H1 (cell line): ENCODE data around the gene TMEM220. TPM values are rescaled to one million over a fixed set of nuclear protein-coding genes. Genes with fewer than 3 reads are reported as not detected.

Experiments used
- CTCF ChIA-PET: fragments of 300-600 bp; sonication (Branson Sonifier 250); formaldehyde crosslinking; loops from one replicate; lab custom pipeline; 2021; ENCODE audit not compliant: partially characterized antibody; lab: Charles Lee
- POLR2A ChIA-PET: fragments of 300-600 bp; sonication (Branson Sonifier 250); formaldehyde crosslinking; loops from one replicate; lab custom pipeline; 2021; ENCODE audit warnings: inconsistent platforms; ENCODE audit not compliant: partially characterized antibody; lab: Charles Lee
- DNase-seq, 2 experiments: peaks; one replicate each; pipeline versions ENCODE4 v3.0.0 to v3.0.0-alpha.2; 2010 to 2022; ENCODE audit warnings: low spot score in 2 of 2, low read depth in 1 of 2, mixed read lengths in 1 of 2
- FAIRE-seq: peaks from 2 replicates; lab custom pipeline; 2011; peaks lifted over from hg19 to GRCh38; lab: Jason Lieb, UNC
- H2AFZ ChIP-seq: 2 replicates; pipeline ENCODE4 v1.8.1; 2012; ENCODE audit warnings: low read length, inconsistent platforms
- H2AK5ac ChIP-seq: 2 replicates; pipeline ENCODE4 v1.6.1; 2013; ENCODE audit warnings: low read depth, low read length
- H2BK120ac ChIP-seq: replicated peaks from 2 replicates; pipeline ENCODE3; 2013; ENCODE audit warnings: low read depth, low read length, inconsistent platforms
- H2BK12ac ChIP-seq: 2 replicates; pipeline ENCODE4 v1.6.1; 2013; ENCODE audit warnings: low read depth, low read length
- H2BK15ac ChIP-seq: 2 replicates; pipeline ENCODE4 v1.6.1; 2013; ENCODE audit warnings: low read length
- H2BK20ac ChIP-seq: 2 replicates; pipeline ENCODE4 v1.6.1; 2013; ENCODE audit warnings: low read length
- H2BK5ac ChIP-seq: 2 replicates; pipeline ENCODE4 v1.6.1; 2013; ENCODE audit warnings: low read depth, low read length
- H3K14ac ChIP-seq: 2 replicates; pipeline ENCODE4 v1.6.1; 2013; ENCODE audit warnings: inconsistent platforms; ENCODE audit not compliant: insufficient read length
- H3K18ac ChIP-seq: 2 replicates; pipeline ENCODE4 v1.6.1; 2013; ENCODE audit warnings: low read length; ENCODE audit errors: extremely low read depth
- H3K23ac ChIP-seq: 2 replicates; pipeline ENCODE4 v1.6.1; 2013; ENCODE audit warnings: inconsistent platforms; ENCODE audit not compliant: insufficient read length
- H3K23me2 ChIP-seq: 2 replicates; pipeline ENCODE4 v1.6.1; 2013; ENCODE audit warnings: low read depth, low read length
- H3K27ac ChIP-seq: 2 replicates; pipeline ENCODE4 v1.6.1; 2011; ENCODE audit warnings: low read depth, low read length, inconsistent platforms
- H3K27me3 ChIP-seq, 4 experiments: replicated peaks in 1 of 4; 1 replicate in 1 of 4; 2 replicates in 3 of 4; pipeline versions ENCODE4 v1.6.1 to v1.8.1; 2011 to 2013; ENCODE audit warnings: low read length in 3 of 4, mild to moderate bottlenecking in 3 of 4, inconsistent platforms in 2 of 4, mixed read lengths in 2 of 4, moderate library complexity in 1 of 4; ENCODE audit not compliant: control insufficient read depth in 3 of 4, insufficient read depth in 3 of 4; ENCODE audit errors: extremely low read depth in 1 of 4
- H3K36me3 ChIP-seq, 4 experiments: 2 replicates each; pipeline versions ENCODE4 v1.6.1 to v1.8.1; 2011 to 2013; ENCODE audit warnings: mild to moderate bottlenecking in 4 of 4, low read length in 3 of 4, moderate library complexity in 2 of 4, control low read depth in 1 of 4, inconsistent platforms in 1 of 4; ENCODE audit not compliant: insufficient read depth in 4 of 4, control insufficient read depth in 2 of 4
- H3K4ac ChIP-seq: replicated peaks from 2 replicates; pipeline ENCODE3; 2013; ENCODE audit warnings: low read length, low read depth, mixed read lengths, inconsistent platforms; ENCODE audit not compliant: insufficient read length
- H3K4me1 ChIP-seq, 4 experiments: replicated peaks in 1 of 4; 1 replicate in 1 of 4; 2 replicates in 3 of 4; pipeline versions ENCODE4 v1.6.1 to v1.8.1; 2011 to 2013; ENCODE audit warnings: low read length in 3 of 4, inconsistent platforms in 2 of 4, mixed read lengths in 1 of 4; ENCODE audit not compliant: insufficient read depth in 4 of 4, control insufficient read depth in 3 of 4
- H3K4me2 ChIP-seq, 2 experiments: 2 replicates each; pipeline versions ENCODE4 v1.6.1 to v1.8.1; 2011 to 2013; ENCODE audit warnings: low read depth in 2 of 2, low read length in 2 of 2, control low read depth in 1 of 2, inconsistent platforms in 1 of 2, mild to moderate bottlenecking in 1 of 2; ENCODE audit not compliant: insufficient read depth in 1 of 2
- H3K4me3 ChIP-seq, 4 experiments: fragments of 200-600, 300-600 bp in 1 of 4; sonication (generic), shearing (Covaris generic), sonication (Bioruptor Twin) in 1 of 4; 2 replicates each; pipeline versions ENCODE4 v1.5.1 to v1.8.1; 2011 to 2016; ENCODE audit warnings: low read length in 4 of 4, low read depth in 3 of 4, control low read depth in 2 of 4, inconsistent platforms in 2 of 4, mild to moderate bottlenecking in 2 of 4, mixed read lengths in 1 of 4, moderate library complexity in 1 of 4; ENCODE audit not compliant: insufficient read depth in 2 of 4; ENCODE audit errors: extremely low read depth in 1 of 4
- H3K56ac ChIP-seq: replicated peaks from 2 replicates; pipeline ENCODE3; 2013; ENCODE audit warnings: low read depth, mild to moderate bottlenecking, mixed read lengths, low read length, inconsistent platforms; ENCODE audit not compliant: insufficient read length
- H3K79me1 ChIP-seq: 2 replicates; pipeline ENCODE4 v1.6.1; 2013; ENCODE audit warnings: low read depth, low read length, control low read depth
- H3K79me2 ChIP-seq, 2 experiments: 2 replicates each; pipeline versions ENCODE4 v1.6.1 to v1.8.1; 2012 to 2013; ENCODE audit warnings: low read length in 2 of 2, mild to moderate bottlenecking in 2 of 2, inconsistent platforms in 1 of 2; ENCODE audit not compliant: insufficient read depth in 2 of 2, control insufficient read depth in 1 of 2
- H3K9ac ChIP-seq, 4 experiments: replicated peaks in 1 of 4; 1 replicate in 1 of 4; 2 replicates in 3 of 4; pipeline versions ENCODE4 v1.6.1 to v1.8.1; 2011 to 2013; ENCODE audit warnings: low read depth in 3 of 4, low read length in 3 of 4, control low read depth in 2 of 4, mild to moderate bottlenecking in 2 of 4, moderate library complexity in 2 of 4, inconsistent platforms in 1 of 4; ENCODE audit errors: extremely low read depth in 1 of 4
- H3K9me3 ChIP-seq, 2 experiments: 2 replicates each; pipeline versions ENCODE4 v1.6.1 to v1.8.1; 2012 to 2013; ENCODE audit warnings: mild to moderate bottlenecking in 2 of 2, moderate library complexity in 2 of 2, control low read depth in 1 of 2, inconsistent platforms in 1 of 2, low read depth in 1 of 2, low read length in 1 of 2, mixed read lengths in 1 of 2; ENCODE audit not compliant: insufficient read depth in 2 of 2
- H4K20me1 ChIP-seq, 2 experiments: replicated peaks in 1 of 2; 2 replicates each; pipeline versions ENCODE3 to v1.8.1; 2011 to 2013; ENCODE audit warnings: inconsistent platforms in 2 of 2, low read length in 2 of 2, mild to moderate bottlenecking in 1 of 2; ENCODE audit not compliant: insufficient read depth in 2 of 2, control insufficient read depth in 1 of 2
- H4K5ac ChIP-seq: 2 replicates; pipeline ENCODE4 v1.6.1; 2013; ENCODE audit warnings: low read length, low read depth, mixed read lengths, inconsistent platforms; ENCODE audit not compliant: insufficient read length
- H4K8ac ChIP-seq: 2 replicates; pipeline ENCODE4 v1.8.0; 2013; ENCODE audit warnings: mild to moderate bottlenecking, moderate library complexity, low read length, inconsistent platforms; ENCODE audit not compliant: insufficient read depth; ENCODE audit errors: extremely low read depth
- H4K91ac ChIP-seq: replicated peaks from 2 replicates; pipeline ENCODE3; 2013; ENCODE audit warnings: low read length, mixed read lengths, inconsistent platforms; ENCODE audit not compliant: insufficient read length
- ATF2 ChIP-seq: IDR thresholded peaks from 2 replicates; pipeline ENCODE4 v1.6.1; 2012; ENCODE audit warnings: low read length, inconsistent platforms
- ATF3 ChIP-seq: IDR thresholded peaks from 2 replicates; pipeline ENCODE4 v1.6.1; 2011; ENCODE audit warnings: low read depth, mild to moderate bottlenecking, low read length; ENCODE audit not compliant: insufficient read depth
- CHD2 ChIP-seq: IDR thresholded peaks from 2 replicates; pipeline ENCODE4 v1.6.1; 2012; ENCODE audit warnings: low read length, improper control_type of control experiment
- MAX ChIP-seq: IDR thresholded peaks from 2 replicates; pipeline ENCODE4 v1.6.1; 2012; ENCODE audit warnings: inconsistent platforms
- POU5F1 ChIP-seq: IDR thresholded peaks from 2 replicates; pipeline ENCODE4 v1.6.1; 2011; ENCODE audit warnings: low read depth, mild to moderate bottlenecking, low read length, moderate library complexity
- RBBP5 ChIP-seq: IDR thresholded peaks from 2 replicates; pipeline ENCODE4 v1.7.1; 2012; ENCODE audit warnings: low read depth, mild to moderate bottlenecking, inconsistent platforms, low read length, moderate library complexity, borderline replicate concordance
- RNF2 ChIP-seq: fragments of 200-900, 300-1000 bp; sonication (generic); IDR thresholded peaks from 2 replicates; pipeline ENCODE4 v1.7.1; 2016; ENCODE audit warnings: borderline replicate concordance, low read depth, mild to moderate bottlenecking, antibody characterized with exemption, low read length; ENCODE audit not compliant: poor library complexity, severe bottlenecking; ENCODE audit errors: missing control alignments
- RXRA ChIP-seq: IDR thresholded peaks from 2 replicates; pipeline ENCODE4 v1.6.1; 2011; ENCODE audit warnings: low read depth, mild to moderate bottlenecking, low read length, moderate library complexity; ENCODE audit not compliant: insufficient read depth
- SRF ChIP-seq: IDR thresholded peaks from 2 replicates; pipeline ENCODE4 v1.6.1; 2011; ENCODE audit warnings: mild to moderate bottlenecking, low read depth, low read length, moderate library complexity
- WGBS, 2 experiments: shearing (Covaris generic) in 1 of 2; methylation state at CpG; one replicate each; pipeline versions ENCODE4 v1.1.6 to v1.1.7; 2013 to 2015; ENCODE audit warnings: low lambda C conversion rate in 2 of 2, mixed read lengths in 2 of 2, inconsistent platforms in 1 of 2, low coverage in 1 of 2, missing lambda C conversion rate in 1 of 2; ENCODE audit not compliant: insufficient replicate concordance in 2 of 2, insufficient coverage in 1 of 2, insufficient read length in 1 of 2; ENCODE audit errors: extremely low coverage in 1 of 2, missing lambda C conversion rate in 1 of 2; 5-methylcytosine and 5-hydroxymethylcytosine counted together
- polyA plus RNA-seq, 7 experiments: library from polyadenylated mRNA; depleted of rRNA in 3 of 7; stranded (reverse) in 5 of 7; unstranded in 2 of 7; fragments of >200 nt in 5 of 7; fragments of 200-250 nt in 2 of 7; gene quantifications; 1 replicate in 5 of 7; 2 replicates in 1 of 7; 4 replicates in 1 of 7; pipeline versions ENCODE4 v1.2.1 to v1.2.3, GENCODE V29; 2011 to 2013; ENCODE audit warnings: missing spikeins in 2 of 7, mixed read lengths in 2 of 7
- total RNA-seq: library from RNA; stranded (reverse); fragmentation: NEBNext Ultra II Directional; extraction: Animal tissue kit (Norgen Biotek cat#: 25700); gene quantifications from 2 replicates; pipeline ENCODE4 v1.2.1, GENCODE V29; 2021

The TMEM220 gene
- total and polyA plus RNA-seq, 2 of the 8 experiments (the other 6 are each of a cell fraction or from before 2014, with no cell fraction given) = 3.8 to 4.1 TPM

GRCh38 chr17:10727192-10727591 lies 2.6 kb downstream of the TMEM220 start:
- Histone ChIP-seq H3K14ac (no peak overlapping the region), H4K8ac (no peak overlapping the region), H3K27ac (no peak overlapping the region), H2BK5ac (no peak overlapping the region), H2BK12ac (no peak overlapping the region), H3K9ac (no peak overlapping the region), H4K5ac (no peak overlapping the region), H3K18ac (no peak overlapping the region), H3K9me3 (peaks cover 0 to 2% of the 10 kb centered on the region in 2 experiments; a peak in 1 of 4 replicates), H3K4me2 (no peak overlapping the region), H3K4me3 (no peak overlapping the region), H2BK15ac (no peak overlapping the region), H4K20me1 (no peaks in the 10 kb centered on the region), H2BK20ac (no peak overlapping the region), H2AFZ (no peak overlapping the region), H3K27me3 (no peaks in the 10 kb centered on the region), H2AK5ac (no peak overlapping the region), H3K56ac (no peak overlapping the region), H3K36me3 (no peaks in the 10 kb centered on the region), H3K4me1 (peaks cover 0 to 10% (median 3%) of the 10 kb centered on the region in 4 experiments; a peak in 6 of 7 replicates), H3K23ac (no peak overlapping the region), H3K79me1 (no peaks in the 10 kb centered on the region), H3K4ac (no peak overlapping the region), H4K91ac (no peak overlapping the region), H3K23me2 (peaks cover 2% of the 10 kb centered on the region; the same call in 1 of the 2 replicates), H3K79me2 (no peaks in the 10 kb centered on the region), H2BK120ac (no peak overlapping the region)
- no peak for DNase-seq
- WGBS, 2 experiments = 78% methylated on average over 5 of the region's 5 CpGs; no CpG with 5 or more reads in 1 of the 2 experiments
- TF ChIP-seq ATF2 = no peak
- TF ChIP-seq RBBP5 = no peak
- TF ChIP-seq RNF2 = no peak
- no peak for TF ChIP-seq SRF
- no peak for TF ChIP-seq POU5F1
- no peak for TF ChIP-seq CHD2
- no peak for TF ChIP-seq ATF3
- TF ChIP-seq MAX = no peak
- no peak for TF ChIP-seq RXRA
- FAIRE-seq = no peak
- CTCF ChIA-PET = interaction anchor here (2.0 kb wide), 1 partner anchor 98 kb away, joined by 4 read pairs; no protein-coding TSS in a partner anchor
- POLR2A ChIA-PET = no interaction called here
